H1 (cell line): ENCODE results near the gene ME3. TPM values are rescaled to one million over a fixed set of nuclear protein-coding genes. Genes with fewer than 3 reads are reported as not detected.

ENCODE experiments used
- CEBPB ChIP-seq: IDR thresholded peaks from 2 replicates; pipeline ENCODE4 v1.6.1; 2012; ENCODE audit warnings: low read depth, low read length
- CTBP2 ChIP-seq: IDR thresholded peaks from 2 replicates; pipeline ENCODE4 v1.7.0; 2011; ENCODE audit warnings: borderline replicate concordance, mild to moderate bottlenecking, moderate library complexity, mixed read lengths, low read length; ENCODE audit not compliant: insufficient read depth, insufficient read length
- EZH2 ChIP-seq: fragments of 200-600 bp; sonication (generic); IDR thresholded peaks from 2 replicates; pipeline ENCODE4 v1.7.1; 2012; ENCODE audit warnings: low read depth, mild to moderate bottlenecking, moderate library complexity, low read length, inconsistent platforms; ENCODE audit not compliant: severe bottlenecking
- HDAC2 ChIP-seq, 2 experiments: fragments of 300-600 bp in 1 of 2; sonication (generic) in 1 of 2; IDR thresholded peaks; 2 replicates each; pipeline ENCODE4 v1.6.1; 2011 to 2012; ENCODE audit warnings: low read depth in 2 of 2, low read length in 2 of 2, mild to moderate bottlenecking in 2 of 2, moderate library complexity in 2 of 2, borderline replicate concordance in 1 of 2, inconsistent platforms in 1 of 2
- KDM4A ChIP-seq: IDR thresholded peaks from one replicate; pipeline ENCODE4 v1.7.1; 2012; ENCODE audit warnings: low read depth, mild to moderate bottlenecking, moderate library complexity, low read length, inconsistent platforms; ENCODE audit not compliant: severe bottlenecking
- TBP ChIP-seq: IDR thresholded peaks from 2 replicates; pipeline ENCODE4 v1.6.1; 2011; ENCODE audit warnings: low read depth, low read length, improper control_type of control experiment
- polyA plus RNA-seq, 7 experiments: library from polyadenylated mRNA; depleted of rRNA in 3 of 7; stranded (reverse) in 5 of 7; unstranded in 2 of 7; fragments of >200 nt in 5 of 7; fragments of 200-250 nt in 2 of 7; gene quantifications; 1 replicate in 5 of 7; 2 replicates in 1 of 7; 4 replicates in 1 of 7; pipeline versions ENCODE4 v1.2.1 to v1.2.3, GENCODE V29; 2011 to 2013; ENCODE audit warnings: missing spikeins in 2 of 7, mixed read lengths in 2 of 7
- total RNA-seq: library from RNA; stranded (reverse); fragmentation: NEBNext Ultra II Directional; extraction: Animal tissue kit (Norgen Biotek cat#: 25700); gene quantifications from 2 replicates; pipeline ENCODE4 v1.2.1, GENCODE V29; 2021
- TF ChIP-seq, protein P1 (sequence below): fragments of 300-600 bp; sonication (generic); IDR thresholded peaks from 2 replicates; pipeline ENCODE4 v1.7.1; 2012; ENCODE audit warnings: low read length, moderate library complexity, mild to moderate bottlenecking, inconsistent platforms; ENCODE audit not compliant: insufficient replicate concordance
- TF ChIP-seq, protein P2 (sequence below): IDR thresholded peaks from 2 replicates; pipeline ENCODE4 v1.6.1; 2011; ENCODE audit warnings: low read length, improper control_type of control experiment

Gene ME3
- total and polyA plus RNA-seq, 2 of the 8 experiments (the other 6 are each of a cell fraction or from before 2014, with no cell fraction given) = 1.5 to 2.8 TPM

DNA sequence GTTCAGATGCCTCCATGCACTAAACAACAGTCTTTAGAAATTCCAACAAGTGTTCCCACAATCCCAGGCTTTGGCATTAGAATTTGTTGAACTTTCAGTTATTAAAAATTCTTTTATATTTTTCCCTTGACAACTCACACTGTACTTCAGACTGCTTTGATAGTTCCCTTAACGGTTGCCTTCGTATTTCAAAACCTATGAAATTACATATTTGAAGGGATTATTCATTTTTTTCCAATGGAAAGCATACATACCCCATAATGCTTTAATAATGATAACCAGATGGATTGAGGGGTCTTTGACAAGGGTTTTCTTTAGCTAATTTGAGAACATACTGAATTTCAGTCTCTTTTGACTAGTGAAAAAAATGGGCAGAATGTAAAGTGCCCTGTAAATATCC, 76.5 kb downstream of the ME3 start (continued):
- TF ChIP-seq, protein P1, sequence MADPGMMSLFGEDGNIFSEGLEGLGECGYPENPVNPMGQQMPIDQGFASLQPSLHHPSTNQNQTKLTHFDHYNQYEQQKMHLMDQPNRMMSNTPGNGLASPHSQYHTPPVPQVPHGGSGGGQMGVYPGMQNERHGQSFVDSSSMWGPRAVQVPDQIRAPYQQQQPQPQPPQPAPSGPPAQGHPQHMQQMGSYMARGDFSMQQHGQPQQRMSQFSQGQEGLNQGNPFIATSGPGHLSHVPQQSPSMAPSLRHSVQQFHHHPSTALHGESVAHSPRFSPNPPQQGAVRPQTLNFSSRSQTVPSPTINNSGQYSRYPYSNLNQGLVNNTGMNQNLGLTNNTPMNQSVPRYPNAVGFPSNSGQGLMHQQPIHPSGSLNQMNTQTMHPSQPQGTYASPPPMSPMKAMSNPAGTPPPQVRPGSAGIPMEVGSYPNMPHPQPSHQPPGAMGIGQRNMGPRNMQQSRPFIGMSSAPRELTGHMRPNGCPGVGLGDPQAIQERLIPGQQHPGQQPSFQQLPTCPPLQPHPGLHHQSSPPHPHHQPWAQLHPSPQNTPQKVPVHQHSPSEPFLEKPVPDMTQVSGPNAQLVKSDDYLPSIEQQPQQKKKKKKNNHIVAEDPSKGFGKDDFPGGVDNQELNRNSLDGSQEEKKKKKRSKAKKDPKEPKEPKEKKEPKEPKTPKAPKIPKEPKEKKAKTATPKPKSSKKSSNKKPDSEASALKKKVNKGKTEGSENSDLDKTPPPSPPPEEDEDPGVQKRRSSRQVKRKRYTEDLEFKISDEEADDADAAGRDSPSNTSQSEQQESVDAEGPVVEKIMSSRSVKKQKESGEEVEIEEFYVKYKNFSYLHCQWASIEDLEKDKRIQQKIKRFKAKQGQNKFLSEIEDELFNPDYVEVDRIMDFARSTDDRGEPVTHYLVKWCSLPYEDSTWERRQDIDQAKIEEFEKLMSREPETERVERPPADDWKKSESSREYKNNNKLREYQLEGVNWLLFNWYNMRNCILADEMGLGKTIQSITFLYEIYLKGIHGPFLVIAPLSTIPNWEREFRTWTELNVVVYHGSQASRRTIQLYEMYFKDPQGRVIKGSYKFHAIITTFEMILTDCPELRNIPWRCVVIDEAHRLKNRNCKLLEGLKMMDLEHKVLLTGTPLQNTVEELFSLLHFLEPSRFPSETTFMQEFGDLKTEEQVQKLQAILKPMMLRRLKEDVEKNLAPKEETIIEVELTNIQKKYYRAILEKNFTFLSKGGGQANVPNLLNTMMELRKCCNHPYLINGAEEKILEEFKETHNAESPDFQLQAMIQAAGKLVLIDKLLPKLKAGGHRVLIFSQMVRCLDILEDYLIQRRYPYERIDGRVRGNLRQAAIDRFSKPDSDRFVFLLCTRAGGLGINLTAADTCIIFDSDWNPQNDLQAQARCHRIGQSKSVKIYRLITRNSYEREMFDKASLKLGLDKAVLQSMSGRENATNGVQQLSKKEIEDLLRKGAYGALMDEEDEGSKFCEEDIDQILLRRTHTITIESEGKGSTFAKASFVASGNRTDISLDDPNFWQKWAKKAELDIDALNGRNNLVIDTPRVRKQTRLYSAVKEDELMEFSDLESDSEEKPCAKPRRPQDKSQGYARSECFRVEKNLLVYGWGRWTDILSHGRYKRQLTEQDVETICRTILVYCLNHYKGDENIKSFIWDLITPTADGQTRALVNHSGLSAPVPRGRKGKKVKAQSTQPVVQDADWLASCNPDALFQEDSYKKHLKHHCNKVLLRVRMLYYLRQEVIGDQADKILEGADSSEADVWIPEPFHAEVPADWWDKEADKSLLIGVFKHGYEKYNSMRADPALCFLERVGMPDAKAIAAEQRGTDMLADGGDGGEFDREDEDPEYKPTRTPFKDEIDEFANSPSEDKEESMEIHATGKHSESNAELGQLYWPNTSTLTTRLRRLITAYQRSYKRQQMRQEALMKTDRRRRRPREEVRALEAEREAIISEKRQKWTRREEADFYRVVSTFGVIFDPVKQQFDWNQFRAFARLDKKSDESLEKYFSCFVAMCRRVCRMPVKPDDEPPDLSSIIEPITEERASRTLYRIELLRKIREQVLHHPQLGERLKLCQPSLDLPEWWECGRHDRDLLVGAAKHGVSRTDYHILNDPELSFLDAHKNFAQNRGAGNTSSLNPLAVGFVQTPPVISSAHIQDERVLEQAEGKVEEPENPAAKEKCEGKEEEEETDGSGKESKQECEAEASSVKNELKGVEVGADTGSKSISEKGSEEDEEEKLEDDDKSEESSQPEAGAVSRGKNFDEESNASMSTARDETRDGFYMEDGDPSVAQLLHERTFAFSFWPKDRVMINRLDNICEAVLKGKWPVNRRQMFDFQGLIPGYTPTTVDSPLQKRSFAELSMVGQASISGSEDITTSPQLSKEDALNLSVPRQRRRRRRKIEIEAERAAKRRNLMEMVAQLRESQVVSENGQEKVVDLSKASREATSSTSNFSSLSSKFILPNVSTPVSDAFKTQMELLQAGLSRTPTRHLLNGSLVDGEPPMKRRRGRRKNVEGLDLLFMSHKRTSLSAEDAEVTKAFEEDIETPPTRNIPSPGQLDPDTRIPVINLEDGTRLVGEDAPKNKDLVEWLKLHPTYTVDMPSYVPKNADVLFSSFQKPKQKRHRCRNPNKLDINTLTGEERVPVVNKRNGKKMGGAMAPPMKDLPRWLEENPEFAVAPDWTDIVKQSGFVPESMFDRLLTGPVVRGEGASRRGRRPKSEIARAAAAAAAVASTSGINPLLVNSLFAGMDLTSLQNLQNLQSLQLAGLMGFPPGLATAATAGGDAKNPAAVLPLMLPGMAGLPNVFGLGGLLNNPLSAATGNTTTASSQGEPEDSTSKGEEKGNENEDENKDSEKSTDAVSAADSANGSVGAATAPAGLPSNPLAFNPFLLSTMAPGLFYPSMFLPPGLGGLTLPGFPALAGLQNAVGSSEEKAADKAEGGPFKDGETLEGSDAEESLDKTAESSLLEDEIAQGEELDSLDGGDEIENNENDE = no peak
- TF ChIP-seq, protein P2, sequence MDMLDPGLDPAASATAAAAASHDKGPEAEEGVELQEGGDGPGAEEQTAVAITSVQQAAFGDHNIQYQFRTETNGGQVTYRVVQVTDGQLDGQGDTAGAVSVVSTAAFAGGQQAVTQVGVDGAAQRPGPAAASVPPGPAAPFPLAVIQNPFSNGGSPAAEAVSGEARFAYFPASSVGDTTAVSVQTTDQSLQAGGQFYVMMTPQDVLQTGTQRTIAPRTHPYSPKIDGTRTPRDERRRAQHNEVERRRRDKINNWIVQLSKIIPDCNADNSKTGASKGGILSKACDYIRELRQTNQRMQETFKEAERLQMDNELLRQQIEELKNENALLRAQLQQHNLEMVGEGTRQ = no peak
- TF ChIP-seq HDAC2 (IDR thresholded peaks at IDR 0.05; ENCODE audit: borderline replicate concordance in 1 of 2, low read depth in 2 of 2, low read length in 2 of 2) (no peak), KDM4A (no peak), EZH2 (no peak), CTBP2 (no peak), TBP (no peak), CEBPB (no peak)
